Neuronal stem cell (in vitro differentiated cells): ENCODE results near the gene DIRAS1.
A peak's percentile ranks its signal among the peaks of the same experiment; 100 is the strongest.

Source experiments
- DNase-seq: peaks from one replicate; pipeline ENCODE4 v3.0.0-alpha.2; 2013; ENCODE audit warnings: low spot score
- H2AFZ ChIP-seq: one replicate; pipeline ENCODE4 v1.6.1; 2013; ENCODE audit warnings: mild to moderate bottlenecking, low read length, inconsistent platforms
- H2AK5ac ChIP-seq: 2 replicates; pipeline ENCODE4 v1.6.1; 2013; ENCODE audit warnings: low read depth, mild to moderate bottlenecking, inconsistent platforms, low read length, moderate library complexity, mixed read lengths
- H2BK120ac ChIP-seq: 2 replicates; pipeline ENCODE4 v1.6.1; 2013; ENCODE audit warnings: low read depth, mild to moderate bottlenecking, inconsistent platforms, low read length, moderate library complexity, mixed read lengths
- H2BK12ac ChIP-seq: one replicate; pipeline ENCODE4 v1.6.1; 2013; ENCODE audit warnings: low read length, inconsistent platforms
- H2BK15ac ChIP-seq: 2 replicates; pipeline ENCODE4 v1.6.1; 2013; ENCODE audit warnings: mild to moderate bottlenecking, low read length, inconsistent platforms, mixed read lengths
- H2BK5ac ChIP-seq: one replicate; pipeline ENCODE4 v1.6.1; 2013; ENCODE audit warnings: inconsistent platforms, mild to moderate bottlenecking, low read length, moderate library complexity
- H3K14ac ChIP-seq: one replicate; pipeline ENCODE4 v1.6.1; 2013; ENCODE audit warnings: low read length, inconsistent platforms
- H3K18ac ChIP-seq: 2 replicates; pipeline ENCODE4 v1.6.1; 2013; ENCODE audit warnings: low read length, inconsistent platforms
- H3K23ac ChIP-seq: 2 replicates; pipeline ENCODE4 v1.6.1; 2013; ENCODE audit warnings: low read depth, mild to moderate bottlenecking, mixed read lengths, low read length, inconsistent platforms; ENCODE audit not compliant: poor library complexity
- H3K27ac ChIP-seq: replicated peaks from 3 replicates; pipeline ENCODE4 v1.5.1; 2013; ENCODE audit warnings: low read length, inconsistent platforms
- H3K27me3 ChIP-seq, 3 experiments: 2 replicates each; pipeline ENCODE4 v1.6.1; 2013; ENCODE audit warnings: low read length in 3 of 3, mild to moderate bottlenecking in 2 of 3, inconsistent platforms in 1 of 3, low read depth in 1 of 3, mixed read lengths in 1 of 3, moderate library complexity in 1 of 3; ENCODE audit not compliant: control insufficient read depth in 3 of 3, insufficient read depth in 3 of 3
- H3K36me3 ChIP-seq, 2 donors: replicated peaks in 1 of 2; 2 replicates each; pipeline ENCODE4 v1.6.1; 2013; ENCODE audit warnings: low read length in 2 of 2; ENCODE audit not compliant: control insufficient read depth in 2 of 2, insufficient read depth in 2 of 2
- H3K4ac ChIP-seq: 2 replicates; pipeline ENCODE4 v1.6.1; 2013; ENCODE audit warnings: inconsistent platforms, mild to moderate bottlenecking, low read length, moderate library complexity
- H3K4me1 ChIP-seq, 2 donors: 1 replicate in 1 of 2; 2 replicates in 1 of 2; pipeline ENCODE4 v1.6.1; 2013; ENCODE audit warnings: low read length in 2 of 2, low read depth in 1 of 2; ENCODE audit not compliant: control insufficient read depth in 2 of 2, insufficient read depth in 1 of 2
- H3K4me2 ChIP-seq: one replicate; pipeline ENCODE4 v1.6.1; 2013; ENCODE audit warnings: mild to moderate bottlenecking, low read length, inconsistent platforms; ENCODE audit not compliant: insufficient read depth, poor library complexity, severe bottlenecking
- H3K4me3 ChIP-seq, 2 donors: 2 replicates each; pipeline ENCODE4 v1.5.1; 2013; ENCODE audit warnings: low read length in 2 of 2, mild to moderate bottlenecking in 2 of 2, inconsistent platforms in 1 of 2, moderate library complexity in 1 of 2
- H3K79me1 ChIP-seq: one replicate; pipeline ENCODE4 v1.6.1; 2013; ENCODE audit warnings: low read depth, mild to moderate bottlenecking, inconsistent platforms, low read length, moderate library complexity
- H3K9ac ChIP-seq: one replicate; pipeline ENCODE4 v1.6.1; 2013; ENCODE audit warnings: mild to moderate bottlenecking, low read depth, low read length, inconsistent platforms; ENCODE audit not compliant: poor library complexity
- H3K9me3 ChIP-seq, 2 donors: replicated peaks in 1 of 2; 2 replicates each; pipeline versions ENCODE3 to v1.6.1; 2013; ENCODE audit warnings: low read length in 2 of 2, mild to moderate bottlenecking in 2 of 2, inconsistent platforms in 1 of 2, low read depth in 1 of 2, mixed read lengths in 1 of 2, moderate library complexity in 1 of 2; ENCODE audit not compliant: control insufficient read depth in 2 of 2, insufficient read depth in 1 of 2
- H4K8ac ChIP-seq: one replicate; pipeline ENCODE4 v1.6.1; 2013; ENCODE audit warnings: low read depth, mild to moderate bottlenecking, inconsistent platforms, low read length, moderate library complexity
- H4K91ac ChIP-seq: one replicate; pipeline ENCODE4 v1.6.1; 2013; ENCODE audit warnings: low read length, low read depth, mild to moderate bottlenecking, inconsistent platforms; ENCODE audit not compliant: poor library complexity
- WGBS, 2 donors: extraction: QIAGEN DNeasy Blood & Tissue Kit; methylation state at CpG; one replicate each; pipeline ENCODE4 v1.1.7; 2013; ENCODE audit warnings: missing lambda C conversion rate in 2 of 2, mixed read lengths in 1 of 2; ENCODE audit not compliant: insufficient read length in 2 of 2, insufficient replicate concordance in 1 of 2; ENCODE audit errors: extremely low coverage in 2 of 2; 5-methylcytosine and 5-hydroxymethylcytosine counted together

DIRAS1 gene

GRCh38 chr19:2711172-2711874 is 9.8 kb downstream of the DIRAS1 start:
- H2BK120ac ChIP-seq = peak overlapping the region; percentile 61
- WGBS, 2 donors = no CpG with 5 or more reads among the region's 17 CpGs
- no peak overlapping the region for H3K9ac ChIP-seq
- no peak overlapping the region for H2AFZ ChIP-seq
- no peak for DNase-seq
- peaks cover 0 to 5% of the 10 kb centered on the region in 2 donors for H3K36me3 ChIP-seq
- H4K91ac ChIP-seq = no peak overlapping the region
- H2BK15ac ChIP-seq = no peak overlapping the region
- no peak overlapping the region for H3K4me2 ChIP-seq
- peak overlapping the region; percentile 71 for H3K14ac ChIP-seq
- H2BK5ac ChIP-seq = no peak overlapping the region
- H3K27ac ChIP-seq = no peak overlapping the region
- no peak overlapping the region for H3K18ac ChIP-seq
- H3K4me3 ChIP-seq = no peak overlapping the region
- peak overlapping the region; percentile 65 for H4K8ac ChIP-seq
- no peaks in the 10 kb centered on the region for H3K4me1 ChIP-seq
- peaks cover 0 to 2% (median 0%) of the 10 kb centered on the region in 3 experiments for H3K27me3 ChIP-seq
- H3K4ac ChIP-seq = no peak overlapping the region
- no peaks in the 10 kb centered on the region for H3K79me1 ChIP-seq
- no peak overlapping the region for H3K23ac ChIP-seq
- peaks cover 9 to 10% of the 10 kb centered on the region in 2 donors for H3K9me3 ChIP-seq
- no peak overlapping the region for H2AK5ac ChIP-seq
- peak overlapping the region; percentile 10 for H2BK12ac ChIP-seq

GRCh38 chr19:2706251-2706650 is 14.9 kb downstream of the DIRAS1 start:
- H3K18ac ChIP-seq = no peak overlapping the region

DNA sequence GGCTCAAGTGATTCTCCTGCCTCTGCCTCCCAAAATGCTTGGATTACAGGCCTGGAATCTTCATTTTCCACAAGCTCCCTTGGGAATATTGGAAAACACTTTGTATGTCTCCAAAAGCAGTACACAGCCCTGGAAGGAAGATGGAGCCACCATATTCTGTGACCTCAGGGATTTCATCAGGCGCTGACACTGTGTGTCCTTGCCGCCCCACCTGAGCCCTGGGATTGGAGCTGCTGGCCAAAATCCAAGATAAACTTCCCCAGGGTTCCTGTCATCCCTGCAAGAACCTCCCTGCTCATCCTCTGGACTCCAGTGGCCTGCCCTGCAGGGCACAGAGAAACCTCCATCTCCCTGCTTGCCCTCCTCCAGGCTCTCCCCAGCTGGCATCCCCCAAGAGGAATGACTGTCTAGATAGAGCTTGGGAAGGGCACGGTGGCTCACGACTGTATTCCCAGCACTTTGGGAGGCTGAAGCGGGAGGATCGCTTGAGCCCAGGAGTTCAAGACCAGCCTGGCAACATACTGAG is 17.4 kb downstream of the DIRAS1 start:
- Histone ChIP-seq H3K27me3 (peaks cover 8 to 28% (median 20%) of the 10 kb centered on the region in 3 experiments), H4K91ac (no peak overlapping the region), H3K4me2 (no peak overlapping the region), H2BK5ac (no peak overlapping the region), H3K9me3 (no peaks in the 10 kb centered on the region), H4K8ac (no peak overlapping the region), H3K9ac (no peak overlapping the region), H3K27ac (no peak overlapping the region), H2BK12ac (no peak overlapping the region), H3K14ac (no peak overlapping the region), H3K23ac (no peak overlapping the region), H3K4me3 (no peak overlapping the region), H3K4ac (no peak overlapping the region), H3K4me1 (peaks cover 5 to 8% of the 10 kb centered on the region in 2 donors), H2BK15ac (no peak overlapping the region), H2AFZ (no peak overlapping the region), H2AK5ac (no peak overlapping the region), H2BK120ac (no peak overlapping the region), H3K79me1 (no peaks in the 10 kb centered on the region), H3K36me3 (no peaks in the 10 kb centered on the region), H3K18ac (no peak overlapping the region)
- WGBS, 2 donors = no CpG with 5 or more reads among the region's 6 CpGs
- DNase-seq = no peak

More at GRCh38 chr19:2706251-2706650, 14.9 kb downstream of the DIRAS1 start:
- no peak overlapping the region for H3K23ac ChIP-seq
- no CpG with 5 or more reads among the region's 5 CpGs for WGBS, 2 donors
- H3K36me3 ChIP-seq = no peaks in the 10 kb centered on the region
- peaks cover 4 to 8% of the 10 kb centered on the region in 2 donors for H3K4me1 ChIP-seq
- no peak overlapping the region for H3K27ac ChIP-seq
- H2AFZ ChIP-seq = no peak overlapping the region
- no peak overlapping the region for H2AK5ac ChIP-seq
- H3K27me3 ChIP-seq = peaks cover 2 to 9% (median 8%) of the 10 kb centered on the region in 3 experiments
- no peak overlapping the region for H2BK12ac ChIP-seq
- H3K4me3 ChIP-seq = no peak overlapping the region
- no peak overlapping the region for H4K91ac ChIP-seq
- no peak overlapping the region for H2BK15ac ChIP-seq
- no peak overlapping the region for H3K4ac ChIP-seq
- H4K8ac ChIP-seq = no peak overlapping the region
- no peak overlapping the region for H3K14ac ChIP-seq
- no peaks in the 10 kb centered on the region for H3K9me3 ChIP-seq
- H3K4me2 ChIP-seq = no peak overlapping the region
- H3K79me1 ChIP-seq = no peaks in the 10 kb centered on the region
- no peak overlapping the region for H3K9ac ChIP-seq
- H2BK120ac ChIP-seq = no peak overlapping the region
- no peak overlapping the region for H2BK5ac ChIP-seq
- no peak for DNase-seq

GRCh38 chr19:2703077-2703437 is 18.1 kb downstream of the DIRAS1 start:
- Histone ChIP-seq H2BK5ac (no peak overlapping the region), H3K9ac (no peak overlapping the region), H2AFZ (peak overlapping the region; percentile 72), H3K4me2 (no peak overlapping the region), H2BK12ac (no peak overlapping the region), H3K4me1 (peaks cover 5 to 8% of the 10 kb centered on the region in 2 donors), H3K14ac (no peak overlapping the region), H3K18ac (no peak overlapping the region), H3K23ac (no peak overlapping the region), H3K27me3 (peaks cover 8 to 28% (median 20%) of the 10 kb centered on the region in 3 experiments), H2AK5ac (no peak overlapping the region), H3K36me3 (no peaks in the 10 kb centered on the region), H3K4ac (no peak overlapping the region), H3K9me3 (no peaks in the 10 kb centered on the region), H2BK120ac (no peak overlapping the region), H3K4me3 (peak overlapping the region in 1 of 2 donors; percentile 30), H3K27ac (no peak overlapping the region), H2BK15ac (no peak overlapping the region), H4K8ac (no peak overlapping the region), H3K79me1 (no peaks in the 10 kb centered on the region), H4K91ac (no peak overlapping the region)
- no peak for DNase-seq
- WGBS, 2 donors = no CpG with 5 or more reads among the region's 5 CpGs
